BJ (cell line): ENCODE measurements around the gene CPVL. TPM values are rescaled to one million over a fixed set of nuclear protein-coding genes. Genes with fewer than 3 reads are reported as not detected.

Source experiments
- CTCF ChIA-PET: fragments of 350-600 bp; formaldehyde crosslinking; extraction: SDS; loops from one replicate; lab custom pipeline; 2021; ENCODE audit warnings: antibody characterized with exemption, inconsistent platforms; lab: Yijun Ruan, JAX
- POLR2A ChIA-PET: fragments of 300-600 bp; sonication (Branson Sonifier 250); formaldehyde crosslinking; extraction: SDS; loops from one replicate; lab custom pipeline; 2021; ENCODE audit warnings: antibody characterized with exemption; lab: Charles Lee
- DNase-seq: peaks from one replicate; pipeline ENCODE4 v3.0.0-alpha.2; 2011; ENCODE audit warnings: low read depth
- H3K27me3 ChIP-seq: 2 replicates; pipeline ENCODE4 v1.6.0; 2011; ENCODE audit warnings: low read length; ENCODE audit not compliant: control insufficient read depth, insufficient read depth
- H3K36me3 ChIP-seq: 2 replicates; pipeline ENCODE4 v1.5.1; 2011; ENCODE audit warnings: low read length; ENCODE audit not compliant: control insufficient read depth, insufficient read depth
- H3K4me3 ChIP-seq: 2 replicates; pipeline ENCODE4 v1.5.1; 2011; ENCODE audit warnings: low read depth, mild to moderate bottlenecking, control low read depth, low read length
- CTCF ChIP-seq: IDR thresholded peaks from 2 replicates; pipeline ENCODE4 v1.5.1; 2011; ENCODE audit warnings: low read depth, mild to moderate bottlenecking, control low read depth, inconsistent platforms, low read length, moderate library complexity; ENCODE audit not compliant: insufficient read depth
- polyA plus RNA-seq: library from polyadenylated mRNA; depleted of rRNA; stranded (reverse); fragments of >200 nt; gene quantifications from 2 replicates; pipeline ENCODE4 v1.2.3, GENCODE V29; 2011

The CPVL gene
- polyA plus RNA-seq, 1 experiment: not detected

GRCh38 chr7:29013931-29014330 lies 132.4 kb downstream of the CPVL start:
- H3K27me3 ChIP-seq: no peaks in the 10 kb centered on the region; the same call in 1 of the 2 replicates
- no peak overlapping the region for H3K4me3 ChIP-seq
- POLR2A ChIA-PET: no interaction called here
- no peak for DNase-seq
- no peaks in the 10 kb centered on the region for H3K36me3 ChIP-seq
- TF ChIP-seq CTCF: no peak
- CTCF ChIA-PET: interaction anchor here (0.9 to 1.4 kb wide), 4 partner anchors 10 to 92 kb away, joined by 3 to 6 read pairs (median 4); no protein-coding TSS in a partner anchor

- TF ChIP-seq CTCF: no peak
- ChIA-PET POLR2A (no interaction called here), CTCF (interaction anchor here (1.0 to 1.4 kb wide), 5 partner anchors 11 to 91 kb away, joined by 3 to 6 read pairs (median 3); no protein-coding TSS in a partner anchor)
- no peaks in the 10 kb centered on the region; the same call in 1 of the 2 replicates for H3K27me3 ChIP-seq
- H3K36me3 ChIP-seq: no peaks in the 10 kb centered on the region
- no peak overlapping the region for H3K4me3 ChIP-seq
- no peak for DNase-seq
These were observed 133.1 kb downstream of the CPVL start for GRCh38 chr7:29013082-29013695.

- DNase-seq: no peak
- H3K27me3 ChIP-seq: no peaks in the 10 kb centered on the region
- no peaks in the 10 kb centered on the region for H3K36me3 ChIP-seq
- CTCF ChIA-PET: interaction anchor here (1.4 kb wide), 1 partner anchor 88 kb away, joined by 7 read pairs; no protein-coding TSS in a partner anchor
- no peak for TF ChIP-seq CTCF
- H3K4me3 ChIP-seq: no peak overlapping the region
- POLR2A ChIA-PET: no interaction called here
These were observed 136.4 kb downstream of the CPVL start for GRCh38 chr7:29009947-29010346.

GRCh38 chr7:29008590-29008989 lies 137.7 kb downstream of the CPVL start:
- no peak for DNase-seq
- Histone ChIP-seq H3K27me3 (peaks cover 2% of the 10 kb centered on the region; the same call in 1 of the 2 replicates), H3K4me3 (no peak overlapping the region), H3K36me3 (no peaks in the 10 kb centered on the region)
- no peak for TF ChIP-seq CTCF
- ChIA-PET CTCF (interaction anchor here (1.0 kb wide), 1 partner anchor 98 kb away, joined by 3 read pairs; no protein-coding TSS in a partner anchor), POLR2A (no interaction called here)

GRCh38 chr7:29007127-29007526 lies 139.2 kb downstream of the CPVL start:
- no peak for TF ChIP-seq CTCF
- ChIA-PET CTCF (no interaction called here), POLR2A (no interaction called here)
- Histone ChIP-seq H3K36me3 (no peaks in the 10 kb centered on the region), H3K4me3 (no peak overlapping the region), H3K27me3 (peaks cover 3% of the 10 kb centered on the region; the same call in 1 of the 2 replicates)
- no peak for DNase-seq
